Fibroblast of mammary gland (primary cell): ENCODE results near the gene VDR.

Source experiments
- DNase-seq: peaks from one replicate; pipeline ENCODE4 v3.0.0-alpha.2; 2010; ENCODE audit warnings: low read depth
- H3K4me3 ChIP-seq: 2 replicates; pipeline ENCODE4 v1.5.1; 2011; ENCODE audit warnings: low read depth, mild to moderate bottlenecking, low read length, moderate library complexity; ENCODE audit not compliant: control insufficient read depth
- CTCF ChIP-seq: conservative IDR thresholded peaks from 2 replicates; pipeline ENCODE4 v1.5.1; 2011; ENCODE audit warnings: low read depth, low read length, inconsistent platforms; ENCODE audit not compliant: control insufficient read depth, insufficient read depth

Gene VDR

DNA sequence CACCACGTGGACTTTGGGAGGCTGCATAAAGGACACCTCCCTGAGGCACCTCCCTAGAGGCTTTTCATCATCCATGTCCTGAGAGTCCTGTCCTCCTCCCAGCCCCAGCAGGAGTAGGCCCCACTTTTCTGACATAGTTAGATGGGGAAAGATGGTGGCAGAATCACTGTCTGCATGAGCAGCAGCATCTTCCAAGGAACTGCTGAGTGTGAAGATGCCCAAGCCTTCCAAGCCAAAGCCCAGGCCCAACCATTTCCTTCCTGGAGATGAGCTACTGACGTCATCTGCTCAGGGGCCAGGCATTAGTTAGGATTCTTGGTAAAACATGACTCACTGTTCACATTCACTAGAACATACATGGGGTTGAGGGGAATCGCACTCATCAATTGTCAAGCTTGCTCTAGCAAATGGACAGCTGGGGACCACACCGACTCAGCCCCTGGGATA lies 37.3 kb downstream of the VDR start:
- DNase-seq = peak; percentile 96
- no peak overlapping the region for H3K4me3 ChIP-seq
- TF ChIP-seq CTCF = no peak

GRCh38 chr12:47864646-47865235 lies 40.1 kb downstream of the VDR start:
- TF ChIP-seq CTCF = no peak
- H3K4me3 ChIP-seq = no peak overlapping the region
- no peak for DNase-seq

- H3K4me3 ChIP-seq = no peak overlapping the region
- no peak for TF ChIP-seq CTCF
- DNase-seq = no peak
These were observed 40.8 kb downstream of the VDR start for GRCh38 chr12:47863985-47864384.

GRCh38 chr12:47863467-47863866 lies 41.3 kb downstream of the VDR start:
- H3K4me3 ChIP-seq = no peak overlapping the region
- no peak for DNase-seq
- no peak for TF ChIP-seq CTCF

GRCh38 chr12:47862881-47863280 lies 41.9 kb downstream of the VDR start:
- H3K4me3 ChIP-seq = no peak overlapping the region
- DNase-seq = no peak
- TF ChIP-seq CTCF = no peak

DNA sequence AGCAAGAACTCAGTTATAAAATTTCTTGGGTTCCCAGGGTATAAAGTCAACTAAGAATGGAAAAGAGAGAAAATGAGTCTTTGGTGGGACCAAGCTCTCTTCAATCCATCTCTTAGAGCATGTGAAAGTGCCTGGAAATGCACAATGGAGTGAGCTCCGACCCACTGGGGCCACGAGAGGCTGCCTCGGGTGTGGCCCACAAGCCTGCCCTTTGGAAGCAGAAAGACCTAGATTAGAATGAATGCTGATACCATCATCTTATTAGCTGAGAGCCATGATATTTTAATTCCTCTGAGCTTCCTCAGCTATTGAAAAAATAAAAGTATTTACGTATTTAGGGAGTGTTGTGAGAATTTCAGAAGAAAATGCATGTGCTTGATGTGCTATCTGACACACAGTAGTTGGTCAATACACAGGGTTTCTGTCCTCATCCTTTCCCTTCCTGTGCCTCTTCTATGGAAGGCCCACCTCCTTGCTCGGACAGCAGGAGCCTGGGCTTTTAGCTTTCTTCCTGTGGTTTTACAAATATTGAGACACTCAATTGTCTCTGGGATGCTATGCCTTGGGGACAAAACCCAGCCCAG lies 42.5 kb downstream of the VDR start:
- H3K4me3 ChIP-seq = no peak overlapping the region
- no peak for TF ChIP-seq CTCF
- no peak for DNase-seq
